Activated B cell treated with CpG ODN at 0.5 μM for 24 hours (primary cell): ENCODE measurements around the gene ZNF32. TPM values are rescaled to one million over a fixed set of nuclear protein-coding genes. Genes with fewer than 3 reads are reported as not detected.

Experiments used
- ATAC-seq: fragments of 200-7000 bp; cut with Tn5 transposase; one replicate; pipeline ENCODE4 v1.10.0; 2021; ENCODE audit warnings: low read depth, mild to moderate bottlenecking, moderate library complexity
- CTCF ChIA-PET: fragments of 350-600 bp; sonication (Branson Sonifier 250); formaldehyde crosslinking; loops from one replicate; lab custom pipeline; 2021; ENCODE audit warnings: antibody characterized with exemption; lab: Charles Lee
- POLR2A ChIA-PET: fragments of 350-600 bp; sonication (Branson Sonifier 250); formaldehyde crosslinking; loops from one replicate; lab custom pipeline; 2021; ENCODE audit warnings: antibody characterized with exemption; lab: Charles Lee
- DNase-seq: peaks from one replicate; pipeline ENCODE4 v3.0.0; 2022
- H3K27ac Mint-ChIP-seq: one replicate; pipeline ENCODE4 v1.8.0; 2020; ENCODE audit warnings: mixed read lengths
- H3K27me3 Mint-ChIP-seq: one replicate; pipeline ENCODE4 v1.8.0; 2021; ENCODE audit warnings: mixed read lengths
- H3K36me3 Mint-ChIP-seq: one replicate; pipeline ENCODE4 v1.8.0; 2021; ENCODE audit warnings: low read depth, mixed read lengths
- H3K4me1 Mint-ChIP-seq: one replicate; pipeline ENCODE4 v1.8.0; 2021; ENCODE audit warnings: mixed read lengths
- H3K4me3 Mint-ChIP-seq: one replicate; pipeline ENCODE4 v1.8.0; 2020; ENCODE audit warnings: mild to moderate bottlenecking, mixed read lengths
- H3K9me3 Mint-ChIP-seq: one replicate; pipeline ENCODE4 v1.8.0; 2020; ENCODE audit warnings: mixed read lengths
- CTCF ChIP-seq: fragments of 200-600 bp; IDR thresholded peaks from one replicate; pipeline ENCODE4 v1.8.0; 2022; ENCODE audit warnings: antibody characterized with exemption, mild to moderate bottlenecking
- intact Hi-C: fragments of 100-400 bp; cut with micrococcal nuclease; formaldehyde crosslinking; loops from one replicate; pipeline ENCODE4 v1.15.1; 2024
- total RNA-seq: library from RNA; stranded (reverse); gene quantifications from 2 replicates; pipeline ENCODE4 v1.2.3, GENCODE V29; 2022

The ZNF32 gene
- total RNA-seq, 1 donor from 2014 or later, result 30.1 TPM

GRCh38 chr10:43627942-43628341 is 20.7 kb downstream of the ZNF32 start:
- H3K36me3 Mint-ChIP-seq, result no peaks in the 10 kb centered on the region
- TF ChIP-seq CTCF, result no peak
- no peaks in the 10 kb centered on the region for H3K27me3 Mint-ChIP-seq
- CTCF ChIA-PET, result no interaction called here
- no peak for DNase-seq
- intact Hi-C loops, result no loop called here
- H3K4me3 Mint-ChIP-seq, result no peak overlapping the region
- POLR2A ChIA-PET, result no interaction called here
- no peak overlapping the region for H3K27ac Mint-ChIP-seq
- no peak for ATAC-seq
- H3K9me3 Mint-ChIP-seq, result peaks cover 2% of the 10 kb centered on the region
- H3K4me1 Mint-ChIP-seq, result no peaks in the 10 kb centered on the region

- no peak overlapping the region for H3K27ac Mint-ChIP-seq
- TF ChIP-seq CTCF, result no peak
- ChIA-PET POLR2A (no interaction called here), CTCF (no interaction called here)
- intact Hi-C loops, result no loop called here
- H3K27me3 Mint-ChIP-seq, result no peaks in the 10 kb centered on the region
- H3K9me3 Mint-ChIP-seq, result peaks cover 12% of the 10 kb centered on the region
- H3K4me3 Mint-ChIP-seq, result no peak overlapping the region
- H3K4me1 Mint-ChIP-seq, result no peaks in the 10 kb centered on the region
- ATAC-seq, result no peak
- DNase-seq, result no peak
- H3K36me3 Mint-ChIP-seq, result peaks cover 2% of the 10 kb centered on the region
Observed at GRCh38 chr10:43623351-43623750, 25.3 kb downstream of the ZNF32 start.

GRCh38 chr10:43622038-43622437 is 26.6 kb downstream of the ZNF32 start:
- no peak for ATAC-seq
- H3K9me3 Mint-ChIP-seq, result peaks cover 14% of the 10 kb centered on the region
- POLR2A ChIA-PET, result no interaction called here
- no peak for DNase-seq
- CTCF ChIA-PET, result no interaction called here
- H3K36me3 Mint-ChIP-seq, result peaks cover 7% of the 10 kb centered on the region
- no peak for TF ChIP-seq CTCF
- H3K27me3 Mint-ChIP-seq, result no peaks in the 10 kb centered on the region
- no peak overlapping the region for H3K4me3 Mint-ChIP-seq
- H3K27ac Mint-ChIP-seq, result no peak overlapping the region
- intact Hi-C loops, result no loop called here
- no peaks in the 10 kb centered on the region for H3K4me1 Mint-ChIP-seq

- ChIA-PET POLR2A (interaction anchor here (0.6 kb wide), 1 partner anchor 223 kb away, joined by 4 read pairs; no protein-coding TSS in a partner anchor), CTCF (no interaction called here)
- Mint-ChIP-seq H3K4me3 (no peak overlapping the region), H3K36me3 (peaks cover 33% of the 10 kb centered on the region), H3K27me3 (no peaks in the 10 kb centered on the region), H3K27ac (no peak overlapping the region), H3K4me1 (no peaks in the 10 kb centered on the region), H3K9me3 (peaks cover 31% of the 10 kb centered on the region)
- intact Hi-C loops, result no loop called here
- no peak for DNase-seq
- TF ChIP-seq CTCF, result no peak
- ATAC-seq, result no peak
Observed at GRCh38 chr10:43619368-43619767, 29.3 kb downstream of the ZNF32 start.

GRCh38 chr10:43616697-43617370 is 31.8 kb downstream of the ZNF32 start:
- H3K27ac Mint-ChIP-seq, result no peak overlapping the region
- intact Hi-C loops, result no loop called here

More at GRCh38 chr10:43616697-43617370, 31.8 kb downstream of the ZNF32 start:
- no peak for ATAC-seq
- Mint-ChIP-seq H3K9me3 (peaks cover 31% of the 10 kb centered on the region), H3K4me3 (no peak overlapping the region), H3K36me3 (peaks cover 57% of the 10 kb centered on the region), H3K4me1 (no peaks in the 10 kb centered on the region), H3K27me3 (no peaks in the 10 kb centered on the region)
- ChIA-PET POLR2A (no interaction called here), CTCF (no interaction called here)
- TF ChIP-seq CTCF, result no peak
- DNase-seq, result no peak
